LNCaP clone FGC (cell line): ENCODE measurements around the gene MGARP.
"Not testable (repeated sequence)": the region's sequence is repeated elsewhere in the genome, so short reads cannot be mapped to it uniquely, and the experiment has no call there.

Source experiments
- DNase-seq: peaks from one replicate; pipeline ENCODE4 v3.0.0-alpha.2; 2011; ENCODE audit warnings: low read depth
- H3K4me3 ChIP-seq: 2 replicates; pipeline ENCODE4 v1.5.1; 2011; ENCODE audit warnings: mild to moderate bottlenecking, low read depth, low read length, control low read depth
- CTCF ChIP-seq: IDR thresholded peaks from 2 replicates; pipeline ENCODE4 v1.5.1; 2012; ENCODE audit warnings: mild to moderate bottlenecking; ENCODE audit not compliant: control insufficient read depth, insufficient read depth; ENCODE audit errors: extremely low read depth

Gene MGARP

GRCh38 chr4:139279760-139280620 is at the start of gene MGARP:
MGARP (minus strand) TSS chr4:139280225; CDS start chr4:139280158, 67 bp downstream.
- TF ChIP-seq CTCF, result no peak
- no peak for DNase-seq
- H3K4me3 ChIP-seq, result no peak within 1 kb of the TSS

- DNase-seq, result no peak
- no peak for TF ChIP-seq CTCF
- H3K4me3 ChIP-seq, result no peak overlapping the region
These were observed 49.7 kb upstream of the MGARP start for GRCh38 chr4:139329665-139330200.

- no peak overlapping the region for H3K4me3 ChIP-seq
- DNase-seq, result no peak
- no peak for TF ChIP-seq CTCF
These were observed 44.6 kb upstream of the MGARP start for GRCh38 chr4:139324620-139325019.

GRCh38 chr4:139322541-139322940 is 42.5 kb upstream of the MGARP start:
- H3K4me3 ChIP-seq, DNase-seq: not testable (repeated sequence)

- not testable (repeated sequence) for H3K4me3 ChIP-seq, DNase-seq
These were observed 42.0 kb upstream of the MGARP start for GRCh38 chr4:139322070-139322469.

- H3K4me3 ChIP-seq, result no peak overlapping the region
- DNase-seq, result no peak
- TF ChIP-seq CTCF, result no peak
These were observed 39.5 kb upstream of the MGARP start for GRCh38 chr4:139319571-139319970.

GRCh38 chr4:139317635-139318034 is 37.6 kb upstream of the MGARP start:
- DNase-seq, result no peak
- no peak overlapping the region for H3K4me3 ChIP-seq
- TF ChIP-seq CTCF, result no peak

GRCh38 chr4:139316733-139317132 is 36.7 kb upstream of the MGARP start:
- no peak for DNase-seq
- no peak overlapping the region for H3K4me3 ChIP-seq
- TF ChIP-seq CTCF, result no peak
